Measurements from ENCODE around the gene KIF26B.

- TF ChIP-seq ZNF512 (CRISPR knock-in tag; IDR thresholded peaks at IDR 0.05; ENCODE audit: borderline replicate concordance) = no peak
- TF ChIP-seq CTCF (IDR thresholded peaks at IDR 0.05) = no peak
- TF ChIP-seq, protein P1, sequence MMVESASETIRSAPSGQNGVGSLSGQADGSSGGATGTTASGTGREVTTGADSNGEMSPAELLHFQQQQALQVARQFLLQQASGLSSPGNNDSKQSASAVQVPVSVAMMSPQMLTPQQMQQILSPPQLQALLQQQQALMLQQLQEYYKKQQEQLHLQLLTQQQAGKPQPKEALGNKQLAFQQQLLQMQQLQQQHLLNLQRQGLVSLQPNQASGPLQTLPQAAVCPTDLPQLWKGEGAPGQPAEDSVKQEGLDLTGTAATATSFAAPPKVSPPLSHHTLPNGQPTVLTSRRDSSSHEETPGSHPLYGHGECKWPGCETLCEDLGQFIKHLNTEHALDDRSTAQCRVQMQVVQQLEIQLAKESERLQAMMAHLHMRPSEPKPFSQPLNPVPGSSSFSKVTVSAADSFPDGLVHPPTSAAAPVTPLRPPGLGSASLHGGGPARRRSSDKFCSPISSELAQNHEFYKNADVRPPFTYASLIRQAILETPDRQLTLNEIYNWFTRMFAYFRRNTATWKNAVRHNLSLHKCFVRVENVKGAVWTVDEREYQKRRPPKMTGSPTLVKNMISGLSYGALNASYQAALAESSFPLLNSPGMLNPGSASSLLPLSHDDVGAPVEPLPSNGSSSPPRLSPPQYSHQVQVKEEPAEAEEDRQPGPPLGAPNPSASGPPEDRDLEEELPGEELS (CRISPR knock-in tag; IDR thresholded peaks at IDR 0.05) = no peak
- no peak for TF ChIP-seq GRHL2 (CRISPR knock-in tag; IDR thresholded peaks at IDR 0.05; ENCODE audit: insufficient replicate concordance, severe bottlenecking)
- no peak for TF ChIP-seq ETV6 (CRISPR knock-in tag; IDR thresholded peaks at IDR 0.05)
- TF ChIP-seq ESRRA (CRISPR knock-in tag; IDR thresholded peaks at IDR 0.05; ENCODE audit: borderline replicate concordance) = no peak
- TF ChIP-seq CREB1 (CRISPR knock-in tag; IDR thresholded peaks at IDR 0.05) = no peak
- TF ChIP-seq HMGA2 (CRISPR knock-in tag; IDR thresholded peaks at IDR 0.05) = no peak
- TF ChIP-seq, protein P2, sequence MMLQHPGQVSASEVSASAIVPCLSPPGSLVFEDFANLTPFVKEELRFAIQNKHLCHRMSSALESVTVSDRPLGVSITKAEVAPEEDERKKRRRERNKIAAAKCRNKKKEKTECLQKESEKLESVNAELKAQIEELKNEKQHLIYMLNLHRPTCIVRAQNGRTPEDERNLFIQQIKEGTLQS (CRISPR knock-in tag; conservative IDR thresholded peaks at IDR 0.05) = no peak
These were observed 536.3 kb downstream of the KIF26B start for GRCh38 chr1:245690946-245691541.
